HG03135 (cell line): ENCODE data around the gene OSBPL8.
A peak's percentile ranks its signal among the peaks of the same experiment; 100 is the strongest.
"Not testable (repeated sequence)": the region's sequence is repeated elsewhere in the genome, so short reads cannot be mapped to it uniquely, and the experiment has no call there.

Experiments used
- ATAC-seq: cut with Tn5 transposase; IDR thresholded peaks from one replicate; pipeline ENCODE4 v1.9.1; 2021; ENCODE audit warnings: mild to moderate bottlenecking, moderate library complexity; ENCODE audit not compliant: unreplicated experiment

Gene OSBPL8

DNA sequence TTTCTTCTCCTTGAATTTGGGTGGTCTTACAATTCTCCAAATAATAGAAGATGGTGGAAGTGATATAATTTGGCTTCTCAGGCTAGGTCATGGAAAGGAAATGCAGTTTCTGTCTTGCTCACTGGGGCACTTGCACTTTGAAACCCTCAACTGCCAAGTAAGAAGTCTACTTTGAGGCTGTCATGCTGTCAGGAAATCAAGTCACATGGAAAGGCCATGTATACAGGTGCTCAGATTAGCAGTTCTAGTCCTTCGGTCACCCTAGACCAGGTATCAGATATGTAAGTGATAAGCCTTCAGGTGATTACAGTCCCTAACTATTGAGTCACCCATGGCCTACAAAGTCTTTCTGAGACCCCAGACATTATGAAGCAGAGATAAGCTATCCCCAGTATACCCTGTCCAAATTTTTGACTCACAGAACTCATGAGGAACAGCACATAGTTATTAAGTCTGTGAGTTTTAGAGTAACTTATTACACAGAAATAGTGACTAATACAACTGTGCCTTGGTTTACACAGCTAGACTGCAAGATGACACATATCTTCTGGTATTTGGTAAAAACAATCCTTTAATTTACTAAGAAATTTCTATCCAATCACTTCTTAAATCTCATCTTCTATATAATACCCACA, 185.1 kb downstream of the OSBPL8 start:
- ATAC-seq, result no peak

GRCh38 chr12:76368230-76368629, 191.3 kb downstream of the OSBPL8 start:
- no peak for ATAC-seq

- ATAC-seq, result no peak
These were observed 193.4 kb downstream of the OSBPL8 start for GRCh38 chr12:76366163-76366562.

DNA sequence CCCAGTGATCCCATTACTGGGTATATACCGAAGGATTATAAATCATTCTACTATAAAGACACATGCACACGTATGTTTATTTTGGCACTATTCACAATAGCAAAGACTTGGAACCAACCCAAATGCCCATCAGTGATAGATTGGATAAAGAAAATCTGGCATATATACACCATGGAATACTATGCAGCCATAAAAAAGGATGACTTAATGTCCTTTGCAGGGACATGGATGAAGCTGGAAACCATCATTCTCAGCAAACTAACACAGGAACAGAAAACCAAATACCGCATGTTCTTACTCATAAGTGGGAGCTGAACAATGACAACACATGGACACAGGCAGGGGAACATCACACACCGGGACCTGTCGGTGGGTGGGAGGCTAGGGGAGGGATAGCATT, 195.4 kb downstream of the OSBPL8 start:
- ATAC-seq, result not testable (repeated sequence)

- ATAC-seq, result no peak
These were observed 199.3 kb downstream of the OSBPL8 start for GRCh38 chr12:76360316-76360715.

DNA sequence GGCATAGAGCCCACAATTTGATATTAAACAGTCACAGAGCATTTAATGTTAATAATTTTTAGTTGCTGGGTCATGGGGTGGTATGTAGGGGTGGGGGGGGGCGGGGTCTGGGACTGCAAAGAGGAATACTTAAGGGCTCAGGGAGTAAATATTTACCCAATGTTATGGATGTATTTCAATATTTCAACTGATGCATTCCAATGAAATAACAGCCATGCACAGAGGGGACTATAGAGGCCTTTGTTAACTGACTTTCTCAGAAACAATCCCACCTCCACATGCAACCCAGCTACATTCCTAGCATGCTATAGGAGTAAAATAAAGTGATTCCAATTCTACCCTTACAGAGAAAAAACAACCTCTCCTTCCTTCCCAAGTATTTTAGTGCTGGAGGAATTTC, 203.5 kb downstream of the OSBPL8 start:
- no peak for ATAC-seq

GRCh38 chr12:76348079-76348901, 211.3 kb downstream of the OSBPL8 start, which contains the start of gene BBS10:
TSS of gene BBS10 (minus strand) at chr12:76348415. CDS start at chr12:76348358, 57 bp downstream.
- peak; percentile 98 for ATAC-seq

GRCh38 chr12:76346798-76347420, 212.7 kb downstream of the OSBPL8 start:
- ATAC-seq, result no peak

DNA sequence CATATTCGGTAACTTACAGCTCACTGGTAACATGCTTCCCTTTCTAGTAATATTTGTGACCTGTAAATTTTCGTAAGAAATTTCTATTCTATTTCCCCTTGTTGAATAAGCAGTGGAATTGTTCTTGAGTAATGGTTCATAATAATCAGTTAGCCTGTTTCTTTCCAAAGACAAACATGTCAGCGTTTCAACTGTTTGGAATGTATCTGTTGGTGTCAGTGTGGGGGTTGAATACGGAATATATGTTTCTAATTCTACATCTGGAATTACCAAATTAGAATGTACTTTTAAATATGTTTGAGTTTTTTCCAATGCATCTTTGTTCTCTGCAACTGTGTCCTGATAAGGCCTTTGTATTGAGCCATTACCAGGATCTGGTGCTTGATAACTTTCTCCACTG, 213.3 kb downstream of the OSBPL8 start:
- no peak for ATAC-seq

DNA sequence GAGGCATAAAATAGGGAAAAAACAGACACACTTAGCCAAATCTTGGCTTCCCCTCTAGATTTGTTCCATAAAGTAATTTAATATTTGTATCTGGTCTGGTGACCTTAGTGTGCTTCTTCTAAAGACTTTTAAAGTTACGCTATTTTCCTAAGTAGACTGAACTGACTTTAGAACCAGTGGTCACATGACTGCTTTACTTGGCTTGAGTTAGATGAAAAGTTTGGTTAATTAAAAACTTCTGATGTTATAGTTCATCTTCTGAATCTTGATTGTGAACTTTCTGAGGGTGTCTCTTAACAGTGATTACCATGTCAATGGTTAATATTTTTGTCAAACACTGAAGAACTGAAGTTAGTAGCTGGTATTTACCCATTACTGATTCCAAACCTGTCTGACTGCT, 214.0 kb downstream of the OSBPL8 start:
- ATAC-seq, result no peak

GRCh38 chr12:76341436-76342030, 218.0 kb downstream of the OSBPL8 start:
- no peak for ATAC-seq

GRCh38 chr12:76340680-76341435, 218.7 kb downstream of the OSBPL8 start:
- no peak for ATAC-seq

- ATAC-seq, result no peak
These were observed 222.0 kb downstream of the OSBPL8 start for GRCh38 chr12:76337583-76337982.

DNA sequence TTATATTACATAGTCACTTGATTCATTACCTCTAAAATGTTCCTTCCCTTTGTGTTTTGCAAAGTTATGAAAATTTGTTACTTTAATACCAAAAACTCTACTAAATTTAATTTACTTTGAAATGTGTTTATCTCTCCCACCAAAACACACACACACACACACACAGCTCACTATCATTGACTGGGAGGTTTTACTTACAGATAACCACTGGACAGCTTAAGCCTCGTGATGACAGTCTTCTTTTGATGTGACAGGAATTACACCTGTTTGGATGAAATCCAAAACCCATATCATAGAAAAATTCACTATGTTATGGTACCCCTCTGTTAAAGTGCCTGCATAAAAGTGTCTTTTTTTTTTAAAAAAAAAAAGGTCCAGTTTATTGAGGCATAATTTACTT, 227.0 kb downstream of the OSBPL8 start:
- no peak for ATAC-seq

DNA sequence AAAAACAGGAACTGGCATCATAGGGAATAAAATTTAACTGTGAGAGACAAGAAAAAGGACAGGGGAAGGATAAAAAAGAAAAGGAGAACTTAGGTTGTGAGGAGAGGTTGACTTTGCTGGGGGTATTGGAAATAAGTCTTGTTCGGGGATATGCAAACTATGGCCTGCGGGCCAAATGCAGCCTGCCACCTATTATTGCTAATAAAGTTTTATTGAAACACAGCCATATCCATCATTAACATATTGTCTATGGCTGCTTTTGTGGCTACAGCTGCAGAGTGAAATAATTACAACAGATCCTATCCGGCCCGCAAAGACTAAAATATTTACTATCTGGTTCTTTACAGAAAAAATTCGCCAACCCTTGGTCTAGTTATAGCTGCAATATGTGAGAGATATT, 230.0 kb downstream of the OSBPL8 start:
- ATAC-seq, result no peak

DNA sequence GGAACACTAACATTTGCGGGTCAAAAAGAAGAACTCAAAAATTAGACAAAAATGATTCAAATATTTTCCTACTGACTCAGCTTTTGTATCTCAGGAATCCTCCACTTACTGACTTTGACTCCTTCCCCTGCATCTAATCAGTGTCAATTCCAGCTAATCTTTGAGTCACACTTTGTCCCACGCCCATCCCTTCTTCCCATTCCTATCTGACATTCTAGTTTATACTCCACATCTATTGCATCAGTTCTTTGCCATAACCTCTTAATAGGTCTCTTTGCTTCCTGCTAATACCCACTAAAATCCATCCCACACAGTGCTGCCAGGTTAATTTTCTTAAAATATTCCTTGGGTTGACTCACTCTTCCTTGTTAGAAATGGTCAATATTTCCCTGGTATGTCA, 230.4 kb downstream of the OSBPL8 start:
- ATAC-seq, result no peak

DNA sequence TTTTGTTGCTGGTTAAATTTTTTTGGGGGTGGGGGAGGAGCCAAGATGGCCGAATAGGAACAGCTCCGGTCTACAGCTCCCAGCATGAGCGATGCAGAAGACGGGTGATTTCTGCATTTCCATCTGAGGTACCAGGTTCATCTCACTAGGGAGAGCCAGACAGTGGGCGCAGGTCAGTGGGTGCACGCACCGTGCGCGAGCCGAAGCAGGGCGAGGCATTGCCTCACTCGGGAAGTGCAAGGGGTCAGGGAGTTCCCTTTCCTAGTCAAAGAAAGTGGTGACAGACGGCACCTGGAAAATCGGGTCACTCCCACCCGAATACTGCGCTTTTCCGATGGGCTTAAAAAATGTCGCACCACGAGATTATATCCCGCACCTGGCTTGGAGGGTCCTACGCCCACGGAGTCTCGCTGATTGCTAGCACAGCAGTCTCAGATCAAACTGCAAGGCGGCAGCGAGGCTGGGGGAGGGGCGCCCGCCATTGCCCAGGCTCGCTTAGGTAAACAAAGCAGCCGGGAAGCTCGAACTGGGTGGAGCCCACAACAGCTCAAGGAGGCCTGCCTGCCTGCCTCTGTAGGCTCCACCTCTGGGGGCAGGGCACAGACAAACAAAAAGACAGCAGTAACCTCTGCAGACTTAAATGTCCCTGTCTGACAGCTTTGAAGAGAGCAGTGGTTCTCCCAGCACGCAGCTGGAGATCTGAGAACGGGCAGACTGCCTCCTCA, 239.8 kb downstream of the OSBPL8 start:
- not testable (repeated sequence) for ATAC-seq

GRCh38 chr12:76318773-76319594, 240.6 kb downstream of the OSBPL8 start:
- no peak for ATAC-seq

GRCh38 chr12:76317976-76318375, 241.6 kb downstream of the OSBPL8 start:
- ATAC-seq, result no peak
